HFFc6 (cell line): Measurements from ENCODE around the gene EPHA4. TPM values are rescaled to one million over a fixed set of nuclear protein-coding genes. Genes with fewer than 3 reads are reported as not detected.

Experiments used
- DNase-seq: peaks from one replicate; pipeline ENCODE4 v3.0.0-alpha.2; 2018
- H3K27ac Mint-ChIP-seq: 2 replicates; pipeline ENCODE4 v1.8.0; 2020; ENCODE audit warnings: mild to moderate bottlenecking, mixed read lengths
- H3K27me3 Mint-ChIP-seq: 2 replicates; pipeline ENCODE4 v1.8.0; 2021; ENCODE audit warnings: mild to moderate bottlenecking, moderate library complexity, mixed read lengths; ENCODE audit not compliant: insufficient read depth
- H3K36me3 Mint-ChIP-seq: 2 replicates; pipeline ENCODE4 v1.8.0; 2021; ENCODE audit warnings: low read depth, mixed read lengths
- H3K4me1 Mint-ChIP-seq: 2 replicates; pipeline ENCODE4 v1.8.0; 2020; ENCODE audit warnings: low read depth, mixed read lengths
- H3K4me3 Mint-ChIP-seq: 2 replicates; pipeline ENCODE4 v1.8.0; 2020; ENCODE audit warnings: mild to moderate bottlenecking, moderate library complexity, mixed read lengths
- H3K9me3 Mint-ChIP-seq: 2 replicates; pipeline ENCODE4 v1.8.0; 2020; ENCODE audit warnings: mild to moderate bottlenecking, mixed read lengths
- CTCF ChIP-seq: fragments of 200-600 bp; sonication (generic); IDR thresholded peaks from 2 replicates; pipeline ENCODE4 v1.5.0; 2021; ENCODE audit warnings: antibody characterized with exemption, mild to moderate bottlenecking
- total RNA-seq, 6 experiments: library from RNA; stranded (reverse); fragmentation: NEBNext Ultra II Directional; extraction: Animal tissue kit (Norgen Biotek cat#: 25700); gene quantifications; 2 replicates in 1 of 6; 3 replicates in 5 of 6; pipeline ENCODE4 v1.2.3, GENCODE V29; 2021

The EPHA4 gene
- total RNA-seq, 6 experiments from 2014 or later, result 41.4 to 65.3 (median 51.9) TPM

- Mint-ChIP-seq H3K27me3 (no peaks in the 10 kb centered on the region), H3K27ac (no peak overlapping the region), H3K36me3 (peaks cover 50% of the 10 kb centered on the region), H3K9me3 (no peaks in the 10 kb centered on the region), H3K4me1 (peaks cover 6% of the 10 kb centered on the region; the same call in 1 of the 2 replicates), H3K4me3 (no peak overlapping the region)
- no peak for DNase-seq
- no peak for TF ChIP-seq CTCF
These were observed 120.0 kb downstream of the EPHA4 start for GRCh38 chr2:221451862-221452788.

GRCh38 chr2:221450280-221450679 is 121.8 kb downstream of the EPHA4 start:
- no peak for TF ChIP-seq CTCF

GRCh38 chr2:221449406-221449805 is 122.7 kb downstream of the EPHA4 start:
- H3K9me3 Mint-ChIP-seq, result no peaks in the 10 kb centered on the region
- TF ChIP-seq CTCF, result no peak
- H3K4me3 Mint-ChIP-seq, result no peak overlapping the region
- no peaks in the 10 kb centered on the region for H3K27me3 Mint-ChIP-seq
- peaks cover 24% of the 10 kb centered on the region for H3K36me3 Mint-ChIP-seq
- H3K4me1 Mint-ChIP-seq, result peaks cover 14% of the 10 kb centered on the region
- no peak overlapping the region for H3K27ac Mint-ChIP-seq
- DNase-seq, result no peak

More at GRCh38 chr2:221450280-221450679, 121.8 kb downstream of the EPHA4 start:
- Mint-ChIP-seq H3K36me3 (peaks cover 33% of the 10 kb centered on the region), H3K4me3 (no peak overlapping the region), H3K9me3 (no peaks in the 10 kb centered on the region), H3K4me1 (peaks cover 8% of the 10 kb centered on the region; the same call in 1 of the 2 replicates), H3K27me3 (no peaks in the 10 kb centered on the region), H3K27ac (no peak overlapping the region)
- DNase-seq, result no peak

- no peaks in the 10 kb centered on the region for H3K9me3 Mint-ChIP-seq
- H3K27ac Mint-ChIP-seq, result no peak overlapping the region
- H3K27me3 Mint-ChIP-seq, result no peaks in the 10 kb centered on the region
- no peak for DNase-seq
- peaks cover 19% of the 10 kb centered on the region for H3K4me1 Mint-ChIP-seq
- H3K4me3 Mint-ChIP-seq, result no peak overlapping the region
- TF ChIP-seq CTCF, result no peak
- H3K36me3 Mint-ChIP-seq, result peaks cover 22% of the 10 kb centered on the region
These were observed 123.2 kb downstream of the EPHA4 start for GRCh38 chr2:221448844-221449390.

- TF ChIP-seq CTCF, result no peak
- Mint-ChIP-seq H3K27ac (no peak overlapping the region), H3K4me1 (peaks cover 25% of the 10 kb centered on the region), H3K36me3 (peaks cover 19% of the 10 kb centered on the region), H3K4me3 (no peak overlapping the region), H3K27me3 (no peaks in the 10 kb centered on the region), H3K9me3 (no peaks in the 10 kb centered on the region)
- no peak for DNase-seq
These were observed 123.9 kb downstream of the EPHA4 start for GRCh38 chr2:221448057-221448843.
